K562 treated with DMSO at 1 percent for 48 hours (cell line): ENCODE data around the gene TRMT11. TPM values are rescaled to one million over a fixed set of nuclear protein-coding genes. Genes with fewer than 3 reads are reported as not detected.

Experiments used
- total RNA-seq: library from RNA; unstranded; fragments of 300-600 nt; gene quantifications from 2 replicates; pipeline ENCODE4 v1.2.3, GENCODE V29; 2022; ENCODE audit warnings: low replicate concordance; ENCODE audit errors: extremely low read depth

Gene TRMT11
- total RNA-seq, result not detected in 2 replicates

GRCh38 chr6:125986301-125987025 lies at the start of gene TRMT11:
TSS of gene TRMT11 (plus strand) at chr6:125986540. CDS start at chr6:125986551, 11 bp downstream.

GRCh38 chr6:125956506-125957390 lies 29.6 kb upstream of the TRMT11 start, which contains the start of gene HINT3:
TSS of gene HINT3 (plus strand) at chr6:125956770. CDS start at chr6:125956978, 208 bp downstream.

Other genes starting within 250 kb of the TRMT11 start
- not detected in 2 replicates for gene HEY2, start 236.9 kb upstream of the TRMT11 start, total RNA-seq
- not detected in 2 replicates for gene NCOA7, start 195.6 kb upstream of the TRMT11 start, total RNA-seq
- not detected in 2 replicates for gene HINT3, start 29.8 kb upstream of the TRMT11 start, total RNA-seq